Left lung (tissue), 10 donors: ENCODE results near the gene TNFSF18. TPM values are rescaled to one million over a fixed set of nuclear protein-coding genes. Genes with fewer than 3 reads are reported as not detected.

Experiments used
- ATAC-seq: fragments of 200-7000 bp; cut with Tn5 transposase; one replicate; pipeline ENCODE4 v1.9.1; 2020; ENCODE audit warnings: moderate library complexity
- DNase-seq, 4 donors: peaks; one replicate each; pipeline ENCODE4 v3.0.0-alpha.2; 2013 to 2020
- H3K27ac ChIP-seq, 2 donors: fragments of 200-600 bp; sonication (generic) in 1 of 2; one replicate each; pipeline versions ENCODE4 v1.5.0 to v1.8.0; 2020 to 2021
- H3K27me3 ChIP-seq, 2 donors: fragments of 200-600 bp; sonication (generic) in 1 of 2; one replicate each; pipeline versions ENCODE4 v1.5.0 to v1.8.0; 2020 to 2021
- H3K36me3 ChIP-seq, 2 donors: fragments of 200-600 bp; sonication (generic) in 1 of 2; one replicate each; pipeline versions ENCODE4 v1.5.0 to v1.8.0; 2020 to 2021
- H3K4me1 ChIP-seq, 2 donors: fragments of 200-600 bp; one replicate each; pipeline ENCODE4 v1.8.0; 2021
- H3K4me3 ChIP-seq, 2 donors: fragments of 200-600 bp; sonication (generic) in 1 of 2; one replicate each; pipeline versions ENCODE4 v1.5.0 to v1.8.0; 2020 to 2021; ENCODE audit warnings: mild to moderate bottlenecking in 1 of 2
- H3K9me3 ChIP-seq, 2 donors: fragments of 200-600 bp; sonication (generic) in 1 of 2; one replicate each; pipeline versions ENCODE4 v1.5.0 to v1.8.0; 2020 to 2021
- CTCF ChIP-seq, 2 donors: fragments of 200-600 bp; sonication (generic) in 1 of 2; IDR thresholded peaks; one replicate each; pipeline versions ENCODE4 v1.5.0 to v1.8.0; 2021; ENCODE audit warnings: antibody characterized with exemption in 2 of 2
- intact Hi-C, 2 donors: fragments of 100-400 bp; cut with DNase I; formaldehyde crosslinking; loops; one replicate each; pipeline versions ENCODE4 v1.11.2 to v1.14.2; 2022
- polyA plus RNA-seq, 6 donors: library from polyadenylated mRNA; unstranded; fragments of 120-200 nt; gene quantifications; one replicate each; pipeline ENCODE4 v1.2.1, GENCODE V29; 2013; ENCODE audit not compliant: insufficient read length in 6 of 6
- total RNA-seq, 2 donors: library from RNA; stranded (reverse); fragmentation: NEBNext Ultra II Directional; extraction: Animal tissue kit (Norgen Biotek cat#: 25700); gene quantifications; one replicate each; pipeline ENCODE4 v1.2.1, GENCODE V29; 2021
- donor health status: DM: no; HTN: yes; CAD: no.
- donor health status: DM: no; HTN: no; CAD: no.

TNFSF18 gene
- total and polyA plus RNA-seq, 8 donors = 0.13 to 1.8 (median 1.4) TPM

- intact Hi-C loops = no loop called here
- Histone ChIP-seq H3K27ac (peak overlapping the region in 1 of 2 donors; percentile 53), H3K9me3 (no peaks in the 10 kb centered on the region), H3K4me3 (no peak overlapping the region), H3K27me3 (no peaks in the 10 kb centered on the region), H3K36me3 (no peaks in the 10 kb centered on the region), H3K4me1 (peaks cover 20 to 23% of the 10 kb centered on the region in 2 donors)
- TF ChIP-seq CTCF (IDR thresholded peaks at IDR 0.05) = no peak
- DNase-seq (no peak), ATAC-seq (peak; percentile 51)
These were observed 2.0 kb upstream of the TNFSF18 start for GRCh38 chr1:173052681-173053196.

- no peaks in the 10 kb centered on the region for H3K36me3 ChIP-seq
- ATAC-seq (no peak), DNase-seq (no peak)
- H3K9me3 ChIP-seq = no peaks in the 10 kb centered on the region
- no peak overlapping the region for H3K4me3 ChIP-seq
- H3K27me3 ChIP-seq = no peaks in the 10 kb centered on the region
- H3K27ac ChIP-seq = no peak overlapping the region
- intact Hi-C loops = no loop called here
- no peak for TF ChIP-seq CTCF (IDR thresholded peaks at IDR 0.05)
- peaks cover 20 to 23% of the 10 kb centered on the region in 2 donors for H3K4me1 ChIP-seq
These were observed 1.5 kb downstream of the TNFSF18 start for GRCh38 chr1:173049322-173049633.

DNA sequence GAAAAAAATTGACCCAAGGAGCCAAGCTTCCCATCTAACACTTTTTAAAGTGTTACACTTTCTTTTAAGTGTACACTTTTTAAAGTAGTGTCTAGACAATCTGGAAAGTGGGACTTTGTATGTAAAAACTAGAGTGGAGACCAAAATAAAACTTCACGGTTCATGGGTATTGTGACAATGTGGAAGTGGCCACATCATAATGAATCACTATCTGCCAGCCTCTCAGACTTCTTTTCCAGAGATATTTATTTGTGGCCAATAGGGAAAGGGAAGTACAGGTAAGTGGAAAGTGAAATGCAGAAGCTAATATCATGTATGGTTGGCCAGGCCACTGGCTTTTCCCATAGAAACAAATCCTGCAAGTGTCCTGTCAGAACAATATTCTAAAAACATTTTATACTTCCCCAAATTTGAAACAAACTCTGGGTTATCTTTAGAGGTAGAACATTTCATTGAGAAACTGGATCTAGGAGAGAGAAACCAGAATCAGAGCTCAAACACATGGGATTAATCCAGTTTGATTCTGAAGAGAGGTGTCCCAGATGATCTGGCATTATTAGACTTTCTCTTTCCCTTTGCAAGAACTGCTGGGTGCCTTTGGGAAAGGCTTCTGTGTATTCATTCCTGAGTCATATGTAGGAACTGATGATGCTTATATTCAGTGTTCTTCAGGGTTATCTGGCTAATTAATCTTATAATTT, 2.0 kb downstream of the TNFSF18 start:
- TF ChIP-seq CTCF (IDR thresholded peaks at IDR 0.05) = no peak
- H3K36me3 ChIP-seq = no peaks in the 10 kb centered on the region
- no peak overlapping the region for H3K27ac ChIP-seq
- intact Hi-C loops = no loop called here
- peaks cover 20 to 23% of the 10 kb centered on the region in 2 donors for H3K4me1 ChIP-seq
- H3K9me3 ChIP-seq = no peaks in the 10 kb centered on the region
- DNase-seq (no peak), ATAC-seq (no peak)
- no peak overlapping the region for H3K4me3 ChIP-seq
- H3K27me3 ChIP-seq = no peaks in the 10 kb centered on the region

- Histone ChIP-seq H3K4me1 (peaks cover 0 to 7% of the 10 kb centered on the region in 2 donors), H3K27me3 (no peaks in the 10 kb centered on the region), H3K36me3 (no peaks in the 10 kb centered on the region), H3K27ac (no peak overlapping the region), H3K9me3 (no peaks in the 10 kb centered on the region), H3K4me3 (no peak overlapping the region)
- no peak for TF ChIP-seq CTCF (IDR thresholded peaks at IDR 0.05)
- intact Hi-C loops = no loop called here
- no peak for DNase-seq
- no peak for ATAC-seq
These were observed 6.1 kb downstream of the TNFSF18 start for GRCh38 chr1:173044656-173045055.

- Histone ChIP-seq H3K4me3 (no peak overlapping the region), H3K9me3 (no peaks in the 10 kb centered on the region), H3K4me1 (no peaks in the 10 kb centered on the region), H3K36me3 (no peaks in the 10 kb centered on the region), H3K27ac (no peak overlapping the region), H3K27me3 (no peaks in the 10 kb centered on the region)
- TF ChIP-seq CTCF (IDR thresholded peaks at IDR 0.05) = no peak
- no peak for DNase-seq
- no peak for ATAC-seq
- intact Hi-C loops = no loop called here
These were observed 7.5 kb downstream of the TNFSF18 start for GRCh38 chr1:173043253-173043652.
